Activated CD8-positive, alpha-beta T cell treated with anti-CD3 and anti-CD28 coated beads for 36 hours (primary cell): ENCODE results near the gene TUBB4A. TPM values are rescaled to one million over a fixed set of nuclear protein-coding genes. Genes with fewer than 3 reads are reported as not detected.

Source experiments
- ATAC-seq: fragments of 200-7000 bp; cut with Tn5 transposase; one replicate; pipeline ENCODE4 v1.10.0; 2021; ENCODE audit warnings: mild to moderate bottlenecking, moderate library complexity
- CTCF ChIA-PET: fragments of 350-600 bp; sonication (Branson Sonifier 250); formaldehyde crosslinking; loops from one replicate; lab custom pipeline; 2021; ENCODE audit warnings: antibody characterized with exemption; lab: Charles Lee
- POLR2A ChIA-PET: fragments of 350-600 bp; sonication (Branson Sonifier 250); formaldehyde crosslinking; loops from one replicate; lab custom pipeline; 2021; ENCODE audit warnings: antibody characterized with exemption; lab: Charles Lee
- DNase-seq: peaks from one replicate; pipeline ENCODE4 v3.0.0-alpha.2; 2020
- H3K27ac Mint-ChIP-seq: one replicate; pipeline ENCODE4 v1.8.0; 2021; ENCODE audit warnings: mild to moderate bottlenecking, mixed read lengths
- H3K27me3 Mint-ChIP-seq: one replicate; pipeline ENCODE4 v1.8.0; 2021; ENCODE audit warnings: mixed read lengths
- H3K36me3 Mint-ChIP-seq: one replicate; pipeline ENCODE4 v1.8.0; 2021; ENCODE audit warnings: low read depth, mixed read lengths
- H3K4me1 Mint-ChIP-seq: one replicate; pipeline ENCODE4 v1.8.0; 2021; ENCODE audit warnings: low read depth, mixed read lengths
- H3K4me3 Mint-ChIP-seq: one replicate; pipeline ENCODE4 v1.8.0; 2021; ENCODE audit warnings: mild to moderate bottlenecking, moderate library complexity, mixed read lengths
- H3K9me3 Mint-ChIP-seq: one replicate; pipeline ENCODE4 v1.8.0; 2021; ENCODE audit warnings: mixed read lengths
- CTCF ChIP-seq: fragments of 200-600 bp; IDR thresholded peaks from one replicate; pipeline ENCODE4 v1.8.0; 2022; ENCODE audit warnings: antibody characterized with exemption, mild to moderate bottlenecking
- intact Hi-C: fragments of 100-400 bp; cut with micrococcal nuclease; formaldehyde crosslinking; loops from one replicate; pipeline ENCODE4 v1.10.0; 2022
- total RNA-seq, 2 experiments: library from RNA; stranded (reverse); gene quantifications; one replicate each; pipeline ENCODE4 v1.2.3, GENCODE V29; 2021

The TUBB4A gene
- total RNA-seq, 2 experiments from 2014 or later = 9.6 to 10.6 TPM

- H3K4me3 Mint-ChIP-seq = no peak overlapping the region
- ChIA-PET CTCF (no interaction called here), POLR2A (interaction anchor here (1.7 kb wide), 1 partner anchor 13 kb away, joined by 5 read pairs; the partner anchor contains the start of gene DENND1C)
- no peaks in the 10 kb centered on the region for H3K27me3 Mint-ChIP-seq
- no peak overlapping the region for H3K27ac Mint-ChIP-seq
- intact Hi-C loops = no loop called here
- H3K36me3 Mint-ChIP-seq = peaks cover 2% of the 10 kb centered on the region
- TF ChIP-seq CTCF = no peak
- no peak for ATAC-seq
- no peak for DNase-seq
- peaks cover 8% of the 10 kb centered on the region for H3K9me3 Mint-ChIP-seq
- peaks cover 8% of the 10 kb centered on the region for H3K4me1 Mint-ChIP-seq
These were observed 7.6 kb downstream of the TUBB4A start for GRCh38 chr19:6494438-6495036.

GRCh38 chr19:6491802-6492592 lies 10.1 kb downstream of the TUBB4A start:
- no peak for ATAC-seq
- H3K4me3 Mint-ChIP-seq = no peak overlapping the region
- no peak overlapping the region for H3K27ac Mint-ChIP-seq
- H3K36me3 Mint-ChIP-seq = peaks cover 2% of the 10 kb centered on the region
- intact Hi-C loops = no loop called here
- POLR2A ChIA-PET = interaction anchor here (1.1 to 1.4 kb wide), 2 partner anchors 10 to 11 kb away, joined by 4 to 8 read pairs; partner anchors contain the start of genes DENND1C and TUBB4A
- no peak for TF ChIP-seq CTCF
- peaks cover 8% of the 10 kb centered on the region for H3K9me3 Mint-ChIP-seq
- H3K27me3 Mint-ChIP-seq = no peaks in the 10 kb centered on the region
- DNase-seq = no peak
- CTCF ChIA-PET = interaction anchor here (1.4 to 2.0 kb wide), 2 partner anchors 11 to 372 kb away, joined by 4 to 8 read pairs; partner anchors contain the start of gene DENND1C
- peaks cover 12% of the 10 kb centered on the region for H3K4me1 Mint-ChIP-seq

- intact Hi-C loops = no loop called here
- peaks cover 12% of the 10 kb centered on the region for H3K4me1 Mint-ChIP-seq
- CTCF ChIA-PET = interaction anchor here (0.6 to 1.4 kb wide), 3 partner anchors 10 to 291 kb away, joined by 4 read pairs; no protein-coding TSS in a partner anchor
- no peak for ATAC-seq
- POLR2A ChIA-PET = no interaction called here
- no peak for DNase-seq
- H3K36me3 Mint-ChIP-seq = peaks cover 2% of the 10 kb centered on the region
- no peak for TF ChIP-seq CTCF
- no peaks in the 10 kb centered on the region for H3K27me3 Mint-ChIP-seq
- peak overlapping the region; percentile 70 for H3K4me3 Mint-ChIP-seq
- peak overlapping the region; percentile 72 for H3K27ac Mint-ChIP-seq
- H3K9me3 Mint-ChIP-seq = peaks cover 8% of the 10 kb centered on the region
These were observed 12.0 kb downstream of the TUBB4A start for GRCh38 chr19:6490134-6490533.

- H3K27ac Mint-ChIP-seq = peak overlapping the region; percentile 72
- peak; percentile 43 for DNase-seq
These were observed 12.6 kb downstream of the TUBB4A start for GRCh38 chr19:6489278-6490061.

More at GRCh38 chr19:6489278-6490061, 12.6 kb downstream of the TUBB4A start:
- POLR2A ChIA-PET = no interaction called here
- CTCF ChIA-PET = interaction anchor here (0.8 to 1.4 kb wide), 2 partner anchors 10 to 15 kb away, joined by 4 read pairs; no protein-coding TSS in a partner anchor
- Mint-ChIP-seq H3K36me3 (peaks cover 2% of the 10 kb centered on the region), H3K9me3 (peaks cover 8% of the 10 kb centered on the region), H3K4me1 (peaks cover 12% of the 10 kb centered on the region), H3K27me3 (no peaks in the 10 kb centered on the region), H3K4me3 (peak overlapping the region; percentile 70)
- TF ChIP-seq CTCF = no peak
- ATAC-seq = peak; percentile 91
- intact Hi-C loops = no loop called here
